PC-9 (cell line): ENCODE measurements around the gene MRPL49. TPM values are rescaled to one million over a fixed set of nuclear protein-coding genes. Genes with fewer than 3 reads are reported as not detected.

Source experiments
- BruUV-seq: library from RNA; stranded (reverse); fragments of 400-500 nt; replicated peaks from 2 replicates; lab custom pipeline; 2021; lab: Mats Ljungman, UMichigan
- CTCF ChIA-PET: fragments of 300-600 bp; sonication (Branson Sonifier 250); formaldehyde crosslinking; loops from one replicate; lab custom pipeline; 2022; ENCODE audit warnings: antibody characterized with exemption; lab: Charles Lee
- POLR2A ChIA-PET: fragments of 300-600 bp; sonication (Branson Sonifier 250); formaldehyde crosslinking; loops from one replicate; lab custom pipeline; 2022; ENCODE audit warnings: antibody characterized with exemption; ENCODE audit not compliant: unreplicated experiment; lab: Charles Lee
- DNase-seq, 2 experiments: peaks; one replicate each; pipeline versions ENCODE4 v3.0.0 to v3.0.0-alpha.2; 2015 to 2022; ENCODE audit warnings: mixed read lengths in 1 of 2
- H2AFZ ChIP-seq: fragments of 200-600 bp; sonication (generic); 2 replicates; pipeline ENCODE4 v1.8.1; 2017; ENCODE audit warnings: antibody characterized with exemption
- H3F3A ChIP-seq: fragments of 200-600 bp; sonication (generic); 2 replicates; pipeline ENCODE4 v1.8.1; 2017; ENCODE audit warnings: antibody characterized with exemption, mild to moderate bottlenecking, low read depth; ENCODE audit not compliant: insufficient read depth
- H3K27ac ChIP-seq: fragments of 200-600 bp; sonication (generic); 2 replicates; pipeline ENCODE4 v1.6.1; 2016; ENCODE audit warnings: mixed run types
- H3K27me3 ChIP-seq: fragments of 200-600 bp; sonication (generic); 2 replicates; pipeline ENCODE4 v1.6.1; 2016; ENCODE audit warnings: low read depth, mixed run types; ENCODE audit not compliant: insufficient read depth
- H3K36me3 ChIP-seq: fragments of 200-600 bp; sonication (generic); 2 replicates; pipeline ENCODE4 v1.6.1; 2016; ENCODE audit warnings: low read depth, mixed run types
- H3K4me1 ChIP-seq: fragments of 200-600 bp; sonication (generic); replicated peaks from 2 replicates; pipeline ENCODE4 v1.6.1; 2016; ENCODE audit warnings: mixed run types; ENCODE audit not compliant: insufficient read depth
- H3K4me2 ChIP-seq: fragments of 200-600 bp; sonication (generic); 2 replicates; pipeline ENCODE4 v1.6.1; 2017; ENCODE audit warnings: mixed run types
- H3K4me3 ChIP-seq: fragments of 200-600 bp; sonication (generic); 2 replicates; pipeline ENCODE4 v1.6.1; 2016; ENCODE audit warnings: mixed run types
- H3K79me2 ChIP-seq: fragments of 200-600 bp; sonication (generic); 2 replicates; pipeline ENCODE4 v1.6.1; 2017; ENCODE audit warnings: low read depth, mixed run types
- H3K9me2 ChIP-seq: fragments of 200-600 bp; sonication (generic); 2 replicates; pipeline ENCODE4 v1.8.1; 2017; ENCODE audit warnings: mild to moderate bottlenecking; ENCODE audit not compliant: insufficient read depth
- H3K9me3 ChIP-seq: fragments of 200-600 bp; sonication (generic); 2 replicates; pipeline ENCODE4 v1.8.1; 2016; ENCODE audit warnings: low read depth; ENCODE audit not compliant: insufficient read depth
- H4K20me1 ChIP-seq: fragments of 200-600 bp; sonication (generic); 2 replicates; pipeline ENCODE4 v1.8.1; 2017; ENCODE audit not compliant: insufficient read depth
- EZH2 ChIP-seq: fragments of 200-600 bp; sonication (generic); IDR thresholded peaks from 2 replicates; pipeline ENCODE4 v1.8.0; 2017; ENCODE audit warnings: antibody characterized with exemption, low read depth
- intact Hi-C: fragments of 100-400 bp; cut with micrococcal nuclease; formaldehyde crosslinking; loops from one replicate; pipeline ENCODE4 v1.10.0; 2022; ENCODE audit not compliant: unreplicated experiment
- total RNA-seq: library from RNA; stranded (reverse); gene quantifications from 2 replicates; pipeline ENCODE4 v1.2.3, GENCODE V29; 2021
- TF ChIP-seq, protein P1 (sequence below): fragments of 200-600 bp; sonication (generic); conservative IDR thresholded peaks from 2 replicates; pipeline ENCODE4 v1.6.1; 2017; ENCODE audit warnings: mixed run types, antibody characterized with exemption, mild to moderate bottlenecking, moderate library complexity

The MRPL49 gene
- total RNA-seq, 1 experiment from 2014 or later = 95.0 TPM

DNA sequence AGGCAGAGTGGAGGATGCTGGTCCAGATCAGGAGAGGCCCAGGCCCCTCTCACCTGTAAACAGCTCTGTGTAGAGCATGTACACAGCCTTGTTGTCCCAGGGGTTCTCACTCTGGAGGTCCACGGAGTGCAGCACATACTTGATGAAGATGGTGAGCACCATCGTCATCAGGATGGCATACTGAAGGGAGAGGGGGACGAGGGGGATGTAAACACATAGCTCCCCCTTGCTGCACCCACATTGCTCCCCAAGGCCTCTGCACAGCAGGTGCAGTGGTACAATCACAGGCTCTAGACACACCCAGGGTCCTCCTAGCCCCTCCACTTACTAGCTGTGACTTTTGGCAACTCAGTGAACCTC, 9.3 kb downstream of the MRPL49 start:
- H2AFZ ChIP-seq = no peak overlapping the region
- peaks cover 59% of the 10 kb centered on the region for H3F3A ChIP-seq
- H3K36me3 ChIP-seq = peaks cover 49% of the 10 kb centered on the region
- DNase-seq = no peak
- H3K9me2 ChIP-seq = no peaks in the 10 kb centered on the region
- BruUV-seq = no TSS peak
- ChIA-PET CTCF (no interaction called here), POLR2A (no interaction called here)
- H3K4me3 ChIP-seq = no peak overlapping the region
- intact Hi-C loops = no loop called here
- H3K4me2 ChIP-seq = no peak overlapping the region
- H3K9me3 ChIP-seq = no peaks in the 10 kb centered on the region
- no peak overlapping the region for H3K27ac ChIP-seq
- H3K79me2 ChIP-seq = peaks cover 35% of the 10 kb centered on the region
- H3K27me3 ChIP-seq = no peaks in the 10 kb centered on the region
- peaks cover 39% of the 10 kb centered on the region for H4K20me1 ChIP-seq
- TF ChIP-seq EZH2 = no peak
- TF ChIP-seq, protein P1, sequence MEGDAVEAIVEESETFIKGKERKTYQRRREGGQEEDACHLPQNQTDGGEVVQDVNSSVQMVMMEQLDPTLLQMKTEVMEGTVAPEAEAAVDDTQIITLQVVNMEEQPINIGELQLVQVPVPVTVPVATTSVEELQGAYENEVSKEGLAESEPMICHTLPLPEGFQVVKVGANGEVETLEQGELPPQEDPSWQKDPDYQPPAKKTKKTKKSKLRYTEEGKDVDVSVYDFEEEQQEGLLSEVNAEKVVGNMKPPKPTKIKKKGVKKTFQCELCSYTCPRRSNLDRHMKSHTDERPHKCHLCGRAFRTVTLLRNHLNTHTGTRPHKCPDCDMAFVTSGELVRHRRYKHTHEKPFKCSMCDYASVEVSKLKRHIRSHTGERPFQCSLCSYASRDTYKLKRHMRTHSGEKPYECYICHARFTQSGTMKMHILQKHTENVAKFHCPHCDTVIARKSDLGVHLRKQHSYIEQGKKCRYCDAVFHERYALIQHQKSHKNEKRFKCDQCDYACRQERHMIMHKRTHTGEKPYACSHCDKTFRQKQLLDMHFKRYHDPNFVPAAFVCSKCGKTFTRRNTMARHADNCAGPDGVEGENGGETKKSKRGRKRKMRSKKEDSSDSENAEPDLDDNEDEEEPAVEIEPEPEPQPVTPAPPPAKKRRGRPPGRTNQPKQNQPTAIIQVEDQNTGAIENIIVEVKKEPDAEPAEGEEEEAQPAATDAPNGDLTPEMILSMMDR = no peak
- peaks cover 19% of the 10 kb centered on the region for H3K4me1 ChIP-seq

- peaks cover 35% of the 10 kb centered on the region for H3K79me2 ChIP-seq
- POLR2A ChIA-PET = no interaction called here
- H3K4me2 ChIP-seq = no peak overlapping the region
- H3K9me2 ChIP-seq = no peaks in the 10 kb centered on the region
- BruUV-seq = no TSS peak
- CTCF ChIA-PET = no interaction called here
- H2AFZ ChIP-seq = no peak overlapping the region
- TF ChIP-seq, protein P1 = no peak
- no peak for TF ChIP-seq EZH2
- H3K4me3 ChIP-seq = no peak overlapping the region
- no peak overlapping the region for H3K27ac ChIP-seq
- H3K27me3 ChIP-seq = no peaks in the 10 kb centered on the region
- H4K20me1 ChIP-seq = peaks cover 39% of the 10 kb centered on the region
- H3K36me3 ChIP-seq = peaks cover 48% of the 10 kb centered on the region
- DNase-seq = no peak
- intact Hi-C loops = no loop called here
- H3K4me1 ChIP-seq = peaks cover 19% of the 10 kb centered on the region
- H3F3A ChIP-seq = peaks cover 54% of the 10 kb centered on the region
- no peaks in the 10 kb centered on the region for H3K9me3 ChIP-seq
Observed at GRCh38 chr11:65131895-65132237, 9.7 kb downstream of the MRPL49 start.

DNA sequence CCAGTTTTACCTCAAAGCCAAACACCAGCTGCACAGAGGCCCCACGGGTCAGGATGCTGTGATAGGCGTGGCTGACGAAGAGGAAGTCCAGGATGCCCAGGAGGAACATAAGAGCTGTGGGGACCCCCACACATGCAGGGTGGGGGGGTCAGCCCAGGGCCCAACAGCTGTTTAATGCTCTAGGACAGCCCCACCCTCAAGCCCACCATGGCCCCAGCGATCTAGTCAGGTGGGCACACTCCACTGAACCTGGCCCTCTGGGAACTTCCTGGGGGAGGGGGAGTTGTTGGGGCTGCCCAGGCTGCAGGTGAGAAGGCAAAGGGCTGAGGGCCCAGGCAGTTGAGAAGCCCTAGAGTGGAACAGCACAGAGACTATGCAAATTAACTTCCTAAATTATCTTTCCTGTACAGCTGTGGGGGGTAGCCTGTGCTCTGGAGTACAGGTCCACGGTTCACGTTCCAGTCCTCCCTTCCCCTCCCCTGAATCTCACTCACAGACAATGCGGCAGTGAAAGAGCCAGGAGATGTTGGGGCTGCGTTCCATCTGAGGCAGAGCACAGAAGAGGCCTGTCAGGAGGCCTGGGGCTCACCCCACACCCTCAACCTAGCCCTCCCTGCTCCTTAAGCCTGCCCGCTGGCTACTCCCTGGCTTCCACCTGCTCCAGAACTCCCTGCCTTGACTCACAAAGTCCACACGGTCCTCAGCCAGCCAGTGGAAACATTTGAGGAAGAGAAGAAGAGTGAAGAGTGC, 10.3 kb downstream of the MRPL49 start:
- Histone ChIP-seq H3K27ac (no peak overlapping the region), H3K9me3 (no peaks in the 10 kb centered on the region), H3K79me2 (peaks cover 35% of the 10 kb centered on the region), H3K27me3 (no peaks in the 10 kb centered on the region), H3K9me2 (no peaks in the 10 kb centered on the region), H2AFZ (no peak overlapping the region), H3K4me2 (peak overlapping the region; percentile 89), H3K4me3 (peak overlapping the region; percentile 92; the same call in 1 of the 2 replicates), H3F3A (peaks cover 49% of the 10 kb centered on the region), H4K20me1 (peaks cover 34% of the 10 kb centered on the region), H3K36me3 (peaks cover 43% of the 10 kb centered on the region), H3K4me1 (peaks cover 19% of the 10 kb centered on the region)
- no peak for DNase-seq
- ChIA-PET POLR2A (no interaction called here), CTCF (no interaction called here)
- intact Hi-C loops = no loop called here
- no TSS peak for BruUV-seq
- TF ChIP-seq, protein P1 = no peak
- no peak for TF ChIP-seq EZH2
